ENCODE measurements around the gene CD300C.

DNA sequence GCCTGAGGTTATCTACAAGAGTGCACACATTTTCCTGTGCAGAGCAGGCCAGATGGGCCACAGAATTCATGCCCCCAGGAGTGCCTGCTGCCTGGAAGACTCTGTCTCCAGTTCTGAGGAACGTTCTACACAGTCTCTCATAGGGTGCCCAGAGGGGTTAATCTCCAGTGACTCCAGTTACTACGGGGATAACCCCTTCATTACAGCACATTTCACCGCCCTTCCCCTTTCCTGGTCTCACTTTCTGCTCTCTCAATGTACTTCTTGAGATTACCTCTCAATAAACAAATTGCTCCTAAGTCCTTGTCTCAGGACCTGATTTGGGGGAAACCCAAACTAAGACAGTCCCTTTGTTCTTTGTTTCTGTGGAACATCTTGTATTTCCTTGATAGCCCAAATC, 15.7 kb upstream of the CD300C start:
- TF ChIP-seq POLR2A (IDR thresholded peaks at IDR 0.05): no peak
- TF ChIP-seq, protein P1, sequence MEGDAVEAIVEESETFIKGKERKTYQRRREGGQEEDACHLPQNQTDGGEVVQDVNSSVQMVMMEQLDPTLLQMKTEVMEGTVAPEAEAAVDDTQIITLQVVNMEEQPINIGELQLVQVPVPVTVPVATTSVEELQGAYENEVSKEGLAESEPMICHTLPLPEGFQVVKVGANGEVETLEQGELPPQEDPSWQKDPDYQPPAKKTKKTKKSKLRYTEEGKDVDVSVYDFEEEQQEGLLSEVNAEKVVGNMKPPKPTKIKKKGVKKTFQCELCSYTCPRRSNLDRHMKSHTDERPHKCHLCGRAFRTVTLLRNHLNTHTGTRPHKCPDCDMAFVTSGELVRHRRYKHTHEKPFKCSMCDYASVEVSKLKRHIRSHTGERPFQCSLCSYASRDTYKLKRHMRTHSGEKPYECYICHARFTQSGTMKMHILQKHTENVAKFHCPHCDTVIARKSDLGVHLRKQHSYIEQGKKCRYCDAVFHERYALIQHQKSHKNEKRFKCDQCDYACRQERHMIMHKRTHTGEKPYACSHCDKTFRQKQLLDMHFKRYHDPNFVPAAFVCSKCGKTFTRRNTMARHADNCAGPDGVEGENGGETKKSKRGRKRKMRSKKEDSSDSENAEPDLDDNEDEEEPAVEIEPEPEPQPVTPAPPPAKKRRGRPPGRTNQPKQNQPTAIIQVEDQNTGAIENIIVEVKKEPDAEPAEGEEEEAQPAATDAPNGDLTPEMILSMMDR (IDR thresholded peaks at IDR 0.05): no peak

Measured in esophagus squamous epithelium (tissue), 4 donors.